HG02623 (cell line): Measurements from ENCODE around the gene MAST4.

Experiments used
- ATAC-seq: cut with Tn5 transposase; IDR thresholded peaks from one replicate; pipeline ENCODE4 v1.9.1; 2021; ENCODE audit warnings: moderate library complexity; ENCODE audit not compliant: unreplicated experiment

The MAST4 gene

DNA sequence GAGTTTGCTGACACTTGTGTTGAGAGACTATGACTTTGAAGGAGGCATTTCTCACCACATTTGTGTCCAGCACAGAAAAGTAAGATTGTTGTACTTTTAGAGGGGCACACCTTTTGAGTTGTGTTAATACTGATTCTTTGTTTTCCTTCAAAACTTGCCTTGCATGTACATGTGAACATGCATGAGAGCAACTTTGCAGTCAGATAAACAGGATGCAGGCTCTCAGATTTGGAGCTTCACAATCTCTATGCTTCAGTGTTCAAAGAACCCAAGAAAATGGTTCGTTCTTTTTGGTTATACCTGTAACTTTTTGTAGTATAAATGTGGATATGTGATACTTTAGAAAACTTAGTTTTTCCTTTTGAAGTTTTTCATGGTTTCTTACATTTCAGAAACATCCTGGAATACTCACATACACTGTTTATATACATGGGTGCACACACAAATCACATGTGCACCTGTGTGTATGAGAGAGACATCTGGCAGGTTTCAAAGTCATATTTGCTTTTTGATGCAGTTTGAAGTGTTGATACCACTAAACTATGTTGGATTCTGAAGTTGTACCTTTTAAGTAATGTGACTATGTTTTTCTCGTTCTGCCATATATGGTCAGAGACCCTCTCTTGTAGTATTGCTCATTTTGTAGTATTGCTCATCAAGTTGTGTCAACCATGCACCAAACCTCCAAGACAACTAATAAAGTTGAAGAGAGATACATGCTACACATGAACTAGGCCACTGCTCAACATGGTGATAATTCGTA is 409.7 kb downstream of the MAST4 start:
- no peak for ATAC-seq

DNA sequence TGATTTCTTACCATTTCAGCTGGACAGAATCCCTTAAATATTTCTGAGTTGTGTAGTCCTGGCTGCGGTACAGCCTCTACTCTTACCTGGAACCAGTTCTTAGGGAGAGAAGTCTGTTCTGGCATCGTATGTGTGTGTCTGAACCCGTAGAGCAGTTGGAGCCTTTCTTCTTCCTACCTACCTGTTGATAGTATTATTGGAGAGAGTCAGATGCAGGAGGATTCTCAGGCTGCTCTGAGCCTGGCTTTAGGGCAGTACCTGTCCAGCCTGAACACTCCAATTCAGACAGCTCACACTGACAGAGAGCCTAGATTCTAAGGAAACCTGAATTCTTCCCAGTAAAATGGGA is 410.3 kb downstream of the MAST4 start:
- ATAC-seq: no peak

DNA sequence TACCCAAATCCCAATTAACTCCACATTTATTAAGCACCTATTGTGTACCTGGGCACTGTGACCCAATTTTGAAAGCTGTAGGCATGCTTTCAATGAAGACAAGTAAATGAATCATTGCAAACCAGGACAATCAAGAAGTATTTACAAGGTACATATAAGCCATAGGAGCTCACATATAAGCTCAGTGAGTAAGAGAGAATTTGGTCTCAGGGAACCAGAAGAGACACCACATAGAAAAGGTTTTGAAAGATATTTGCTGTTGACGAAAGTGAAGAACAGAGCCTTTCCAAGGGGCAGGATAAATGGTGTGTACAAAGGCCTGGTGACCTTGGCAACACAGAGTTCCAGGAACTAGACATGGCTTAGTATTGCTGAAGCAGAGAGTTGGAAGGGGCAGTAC is 412.8 kb downstream of the MAST4 start:
- no peak for ATAC-seq

DNA sequence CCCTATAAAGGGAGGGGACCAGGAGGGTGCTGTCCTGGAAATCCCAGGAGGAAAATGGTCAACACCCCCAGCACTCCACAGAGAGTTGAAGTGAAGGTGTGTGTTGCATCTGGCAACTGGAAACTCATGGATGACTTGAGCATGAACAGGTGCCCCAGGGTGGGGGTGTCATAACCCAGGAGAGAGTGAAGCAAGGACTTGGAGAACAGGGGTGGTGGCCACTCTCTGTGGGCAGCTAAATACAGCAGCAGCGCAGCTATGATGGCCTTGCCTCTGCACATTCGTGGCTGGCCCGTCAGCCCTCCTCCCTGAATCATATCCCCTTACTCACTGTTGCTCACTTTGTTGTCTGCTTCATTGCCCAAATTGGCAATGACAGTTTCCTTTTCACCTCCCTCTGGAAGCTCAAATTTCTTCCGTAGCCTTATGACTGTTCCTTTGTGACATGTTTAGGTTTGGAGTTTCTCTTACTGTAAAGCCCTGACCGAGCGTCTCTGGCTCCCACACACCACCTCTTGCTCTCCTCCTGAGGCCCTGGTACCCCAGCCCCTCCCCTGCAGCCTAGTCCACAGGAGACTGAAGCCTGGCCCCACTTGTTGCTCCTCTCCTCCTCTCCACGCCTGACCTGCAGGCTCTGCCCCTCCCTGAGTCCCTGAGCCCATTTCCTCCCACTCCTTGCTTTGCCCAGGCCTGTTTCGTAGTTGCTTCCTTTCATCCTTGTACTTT is 414.7 kb downstream of the MAST4 start:
- ATAC-seq: no peak

DNA sequence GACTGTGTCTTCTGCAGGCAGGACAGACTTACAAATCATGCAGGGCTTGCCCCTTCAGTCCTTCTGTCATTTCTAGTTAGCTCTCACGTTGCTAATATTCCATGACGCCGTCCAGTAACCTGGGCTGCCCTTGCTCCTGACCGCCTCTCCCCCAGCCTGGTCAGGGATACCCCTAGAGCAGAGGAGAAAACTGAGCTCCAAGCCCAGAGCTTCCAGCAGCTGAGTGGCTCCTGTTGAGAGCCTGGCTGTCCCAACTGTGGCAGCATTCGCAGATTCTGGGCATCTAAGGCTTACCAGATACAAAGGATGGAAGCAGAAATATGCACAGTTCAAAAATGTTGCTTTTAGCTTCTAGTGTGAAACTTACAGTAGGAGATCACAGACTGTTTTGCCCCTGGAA is 415.2 kb downstream of the MAST4 start:
- ATAC-seq: no peak

DNA sequence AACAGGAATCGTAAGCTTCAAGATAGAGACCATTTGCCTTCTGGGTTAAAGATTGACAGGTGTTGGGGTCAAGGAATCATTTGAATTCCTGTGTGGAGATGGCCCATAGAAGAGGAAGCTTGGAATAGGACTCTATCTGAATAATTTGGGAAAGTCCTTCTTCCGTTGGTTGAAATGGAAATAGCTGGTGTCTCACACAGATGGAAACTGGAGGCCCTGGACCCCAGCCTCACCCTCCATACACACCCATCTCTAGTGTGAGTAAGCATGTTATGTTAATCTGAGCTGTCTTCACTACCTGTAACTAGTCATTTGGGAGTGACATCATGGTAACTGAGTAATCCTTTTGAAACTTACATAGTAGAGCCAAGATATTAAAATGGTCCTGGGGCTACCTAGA is 416.0 kb downstream of the MAST4 start:
- no peak for ATAC-seq

DNA sequence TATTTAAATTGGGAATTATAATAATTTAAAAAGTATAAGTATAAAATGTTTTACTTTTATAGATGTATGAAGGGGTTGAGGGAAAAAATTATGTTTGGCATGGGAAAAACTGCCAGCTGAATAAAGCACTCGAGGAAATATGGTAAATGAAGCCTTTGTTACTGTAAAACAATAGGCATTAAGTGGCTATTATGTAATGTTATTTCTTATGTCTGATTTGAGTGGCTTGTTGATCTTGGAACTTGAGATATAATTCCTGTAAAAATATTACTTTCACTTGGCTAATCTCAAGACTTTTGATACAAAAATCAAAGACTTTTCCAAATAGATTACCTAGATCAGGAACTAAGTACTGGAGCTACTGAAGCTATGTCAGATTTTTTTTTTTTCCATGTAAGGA is 417.5 kb downstream of the MAST4 start:
- ATAC-seq: no peak

DNA sequence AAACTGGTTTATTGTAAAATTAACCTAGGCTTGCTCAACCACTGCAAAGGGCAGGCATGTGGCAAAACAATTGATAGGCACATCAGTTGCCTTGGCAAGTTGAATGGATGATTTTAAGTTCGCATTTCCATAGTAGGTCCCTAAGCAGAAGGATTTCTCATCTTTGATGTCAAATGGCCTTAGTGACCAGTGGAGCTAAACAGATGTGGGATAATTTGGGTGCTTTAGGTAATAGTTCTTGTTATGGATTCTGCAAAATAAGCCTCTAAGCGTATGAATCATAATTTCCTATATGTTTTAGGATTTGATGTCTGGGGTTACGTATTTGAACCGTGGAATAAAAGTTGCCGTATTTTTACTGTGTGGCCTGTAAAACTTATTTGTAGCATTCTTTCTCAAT is 418.0 kb downstream of the MAST4 start:
- no peak for ATAC-seq

DNA sequence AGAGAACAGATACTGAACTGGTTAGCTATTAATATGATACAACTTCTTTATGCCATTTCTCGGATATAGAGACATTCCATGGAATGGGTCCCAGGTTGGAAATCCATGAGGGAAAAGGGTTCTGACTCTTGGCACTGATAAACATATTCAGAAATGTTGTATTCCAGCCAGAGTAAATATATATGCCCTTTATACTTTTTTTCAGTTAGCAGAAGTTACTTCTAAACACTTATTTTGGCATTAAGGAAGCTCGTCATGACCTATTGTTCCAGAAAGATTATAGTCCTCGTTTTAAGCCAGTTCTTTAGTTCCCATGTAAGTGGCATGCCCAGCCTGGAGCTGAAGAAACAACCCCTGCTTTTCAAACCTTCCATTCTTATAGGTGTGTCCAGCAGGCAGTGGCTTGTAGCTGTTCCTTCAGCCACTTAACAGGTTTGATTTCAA is 418.8 kb downstream of the MAST4 start:
- no peak for ATAC-seq

DNA sequence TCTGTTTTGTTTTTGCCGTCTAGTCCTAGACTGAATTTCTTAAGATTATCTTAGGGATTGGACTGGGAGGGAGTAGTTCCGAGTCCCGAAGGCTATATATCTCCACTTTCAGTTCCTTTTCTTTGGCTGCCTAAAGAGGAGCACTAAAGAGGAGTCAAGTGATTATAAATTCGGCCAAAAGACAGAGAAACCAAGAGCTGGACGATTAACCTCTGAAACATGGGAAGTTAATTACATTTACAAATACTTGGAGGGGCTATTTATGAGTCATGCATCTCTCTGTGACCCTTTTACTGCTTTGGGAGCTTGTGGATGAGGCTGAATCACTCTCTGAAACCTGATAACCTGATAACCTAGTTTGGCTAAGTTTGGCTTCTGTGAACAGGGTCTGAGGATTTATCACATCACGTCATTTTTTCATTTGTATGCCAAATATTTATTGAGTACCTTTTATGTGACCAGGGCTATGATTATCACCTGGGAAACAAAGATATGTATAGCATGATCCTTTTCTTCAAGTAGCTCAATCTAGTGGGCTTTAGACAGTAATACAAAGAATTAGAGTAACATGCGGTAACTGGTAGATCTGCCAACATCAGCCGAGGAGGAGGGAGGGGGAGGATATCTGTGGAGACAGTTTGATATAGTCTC is 419.5 kb downstream of the MAST4 start:
- ATAC-seq: no peak

DNA sequence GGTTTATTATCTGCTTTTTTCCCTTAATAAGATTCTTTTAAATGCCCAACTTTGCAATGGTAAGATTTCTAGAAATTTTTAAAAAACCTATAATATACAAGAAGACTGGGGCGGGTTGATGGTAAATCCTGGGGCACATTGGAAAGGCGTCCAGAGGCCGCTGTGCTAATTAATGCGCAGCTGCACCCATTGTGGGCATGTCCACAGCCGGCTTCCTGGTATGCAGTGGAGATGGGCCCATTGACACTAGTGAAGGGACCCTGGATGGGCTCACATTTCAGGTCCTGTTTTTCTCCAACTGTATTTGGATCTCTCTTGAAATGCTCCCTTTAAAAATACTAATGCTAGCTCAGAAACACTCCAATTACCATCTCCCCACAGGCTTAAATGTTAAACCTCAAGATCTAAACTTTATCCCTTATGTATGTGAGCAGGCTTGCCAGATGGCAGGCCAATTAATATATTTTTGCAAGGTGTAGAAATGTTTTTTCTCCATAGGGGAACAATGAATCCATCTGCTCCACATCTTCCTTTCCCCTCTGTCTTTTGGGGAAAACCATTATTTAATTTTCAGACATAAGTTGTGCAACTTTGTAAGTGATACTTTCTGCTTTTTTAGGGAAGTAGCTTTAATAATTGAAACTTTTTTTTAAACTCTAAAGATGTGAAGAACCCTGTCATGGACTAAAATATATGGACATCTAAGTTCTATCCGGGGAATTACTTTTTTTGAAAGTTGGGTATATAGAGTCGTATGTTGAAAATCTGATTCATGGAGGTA is 423.1 kb downstream of the MAST4 start:
- no peak for ATAC-seq

DNA sequence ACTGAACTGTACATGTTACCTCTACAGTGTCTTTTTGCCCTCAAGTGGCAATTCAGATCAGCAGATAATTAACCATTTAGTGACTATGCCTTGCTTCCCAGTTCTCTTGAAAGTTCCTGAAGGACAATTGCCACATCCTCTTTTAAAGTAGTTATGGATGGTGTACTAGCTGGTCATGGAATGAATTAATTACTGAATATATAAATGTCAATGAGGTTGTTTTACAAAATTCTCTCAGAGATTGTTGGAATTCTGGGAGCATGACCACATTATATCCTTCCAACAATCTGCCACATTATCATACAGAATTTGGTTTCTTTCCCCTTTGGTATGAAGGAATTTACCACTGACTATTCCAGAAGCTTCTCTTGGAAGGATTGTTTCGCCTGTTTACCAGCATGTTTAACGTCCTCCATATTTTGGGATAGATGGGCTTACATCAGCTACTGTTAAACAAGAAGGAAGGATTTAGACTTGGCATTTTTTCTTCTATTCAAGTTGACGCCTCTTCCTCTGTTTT is 424.0 kb downstream of the MAST4 start:
- ATAC-seq: no peak

DNA sequence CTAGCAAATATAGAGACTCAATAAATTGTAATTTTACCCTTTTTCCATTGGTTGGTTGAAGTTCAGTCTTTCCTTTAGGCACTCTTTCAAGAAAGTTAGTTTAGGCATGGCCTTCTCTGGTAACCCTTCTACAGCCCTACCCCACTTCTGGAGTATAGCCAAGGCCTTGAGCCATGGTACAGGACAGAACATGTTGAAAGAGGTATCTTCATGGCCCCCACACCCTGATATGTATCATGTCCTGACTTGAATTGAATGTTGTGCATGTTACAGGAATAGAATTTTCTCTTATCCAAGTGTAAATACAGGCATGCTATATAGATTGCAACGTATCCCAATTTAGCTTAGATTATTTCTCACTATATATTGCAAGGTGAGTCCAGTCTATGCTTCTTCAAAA is 424.8 kb downstream of the MAST4 start:
- ATAC-seq: no peak

DNA sequence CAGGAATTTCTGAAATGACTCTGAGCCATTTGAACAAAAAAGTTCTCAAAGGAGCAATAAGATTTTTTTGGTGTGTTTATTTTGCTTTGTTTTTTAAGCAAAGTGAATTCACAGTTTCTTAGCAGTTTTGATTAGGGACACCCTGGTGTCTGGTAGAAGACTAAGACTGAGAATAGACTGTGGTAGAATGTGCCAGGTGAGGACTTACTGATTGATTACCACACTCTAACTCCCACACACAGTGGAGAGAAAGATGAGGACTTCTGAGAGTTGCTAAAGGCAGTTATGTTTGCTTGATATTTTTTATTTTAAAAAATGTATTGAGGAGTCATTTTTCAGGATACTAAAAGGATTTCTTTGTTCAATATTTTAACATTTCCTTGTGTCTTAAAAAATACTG is 425.3 kb downstream of the MAST4 start:
- ATAC-seq: no peak

DNA sequence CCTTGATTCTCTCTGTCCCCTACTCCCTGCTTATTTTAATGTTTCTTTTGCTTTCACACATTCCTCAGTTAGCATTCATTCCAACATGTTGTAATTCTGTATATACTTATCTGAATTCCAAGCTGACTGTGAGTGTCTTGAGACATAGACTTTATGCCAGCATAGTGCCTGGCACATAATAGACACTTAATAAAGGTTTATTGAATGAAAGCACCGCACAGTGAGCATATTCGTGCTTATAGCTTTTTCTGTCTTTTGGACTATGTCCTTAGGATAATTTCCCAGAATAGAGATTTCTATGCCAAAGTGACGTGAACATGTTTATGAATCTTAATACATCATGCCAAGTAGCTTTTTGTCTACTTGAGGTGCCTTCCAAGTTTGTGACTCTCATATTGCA is 425.8 kb downstream of the MAST4 start:
- no peak for ATAC-seq

DNA sequence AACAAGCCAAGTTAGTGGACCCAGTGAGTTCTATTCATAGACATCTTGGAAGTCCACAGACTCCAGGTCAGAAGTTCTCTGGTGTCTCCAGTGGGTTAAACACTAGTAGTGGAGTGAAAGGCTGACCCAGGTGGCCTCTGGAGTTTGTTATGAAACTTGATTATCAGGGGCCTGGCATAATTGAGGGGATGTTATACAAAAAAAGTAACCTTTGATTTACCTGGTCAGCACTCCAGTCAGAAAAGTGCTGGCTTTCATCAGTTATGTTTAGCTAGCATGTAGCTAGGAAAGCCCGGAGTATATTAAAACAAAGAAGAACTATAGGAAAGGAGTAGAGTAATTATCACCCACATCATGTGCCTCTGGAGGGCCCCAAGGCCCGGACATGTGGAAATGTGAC is 429.3 kb downstream of the MAST4 start:
- ATAC-seq: no peak

DNA sequence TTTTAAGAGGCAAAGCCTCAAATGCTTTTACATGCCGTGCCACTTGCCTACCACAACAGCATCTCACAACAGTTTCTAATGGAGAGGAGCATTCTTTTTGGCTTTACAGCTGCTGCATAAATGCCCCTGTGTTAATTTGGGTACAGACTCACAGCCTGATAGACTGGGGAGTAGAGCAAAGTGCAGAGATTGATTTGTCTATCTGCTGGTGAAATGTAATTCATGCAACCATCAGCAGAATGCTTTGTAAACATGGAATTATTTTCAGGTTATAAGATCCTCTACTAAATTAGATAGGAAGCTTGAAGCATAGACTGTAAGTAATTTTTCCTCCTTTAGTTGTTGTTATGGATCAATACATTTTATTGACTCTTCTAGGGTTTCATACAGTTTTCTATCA is 430.1 kb downstream of the MAST4 start:
- no peak for ATAC-seq

DNA sequence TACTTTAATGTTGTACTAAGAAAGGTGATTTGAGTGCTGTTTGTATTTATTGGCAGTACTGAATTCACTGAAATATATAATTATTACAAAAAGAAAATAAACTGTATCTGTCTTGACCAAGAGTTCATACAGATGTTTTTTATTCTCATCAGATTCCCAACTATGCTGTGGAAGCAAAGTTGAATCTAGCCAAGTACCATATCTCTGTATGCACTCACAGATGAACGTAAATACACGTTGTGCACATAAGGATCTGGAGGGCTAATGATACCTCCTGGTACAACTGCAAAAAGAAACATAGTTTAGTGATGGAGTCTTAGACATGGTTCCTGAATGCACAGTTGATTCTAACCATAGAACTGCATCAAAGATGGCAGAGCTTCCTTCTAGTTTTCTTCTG is 431.0 kb downstream of the MAST4 start:
- no peak for ATAC-seq

DNA sequence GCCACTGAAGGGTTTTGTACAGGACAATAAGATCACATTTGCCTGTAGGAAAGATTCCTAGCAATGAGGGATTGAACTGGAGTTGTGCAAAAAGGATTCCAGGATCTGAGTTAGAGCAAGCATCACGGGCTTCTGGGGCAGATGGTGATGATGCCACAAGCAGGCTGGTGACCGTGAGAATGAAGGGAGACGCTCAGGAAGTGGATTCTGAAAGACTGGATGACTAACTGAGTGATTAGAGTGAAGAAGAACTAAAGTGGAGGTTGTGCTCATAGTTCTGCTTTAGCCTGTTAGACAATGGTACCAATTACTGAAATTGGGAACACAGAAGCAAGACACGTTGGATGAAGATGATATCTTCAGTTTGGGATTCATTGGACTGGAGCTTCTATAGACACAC is 432.2 kb downstream of the MAST4 start:
- ATAC-seq: no peak

DNA sequence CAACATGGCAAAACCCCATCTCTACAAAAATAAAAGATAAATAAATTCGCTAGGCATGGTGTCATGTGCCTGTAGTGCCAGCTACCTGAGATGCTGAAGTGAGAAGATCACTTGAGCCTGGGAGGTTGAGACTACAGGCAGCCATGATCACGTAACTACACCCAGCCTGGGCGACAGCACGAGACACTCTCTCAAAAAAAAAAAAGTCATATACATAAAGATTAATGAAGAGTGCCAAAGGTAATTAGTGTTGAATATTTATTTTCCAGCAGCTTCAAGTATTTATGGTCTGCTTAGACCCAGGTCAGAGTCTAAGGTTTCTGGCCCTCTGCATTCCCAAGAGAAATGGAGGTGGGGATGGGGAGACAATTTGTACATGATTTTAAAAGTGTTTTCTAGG is 432.7 kb downstream of the MAST4 start:
- no peak for ATAC-seq

DNA sequence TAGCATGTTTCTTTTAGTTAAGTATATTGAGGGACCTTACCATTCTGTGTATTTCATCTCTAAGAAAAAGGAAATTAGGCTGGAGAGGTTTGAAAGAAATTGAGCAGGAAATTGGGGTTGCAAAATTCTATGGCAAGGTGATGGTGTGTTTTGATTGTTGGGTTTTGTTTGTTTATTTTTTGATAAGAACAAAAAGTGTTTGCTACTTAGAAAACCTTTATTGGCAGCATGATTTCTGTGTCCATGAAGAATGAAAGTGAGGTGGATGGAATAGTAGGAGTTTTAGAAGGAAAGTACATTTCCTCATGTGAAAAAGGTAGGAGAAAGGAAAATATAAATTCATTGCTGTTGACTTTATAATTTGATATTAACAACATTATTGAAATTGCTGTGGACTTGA is 433.3 kb downstream of the MAST4 start:
- no peak for ATAC-seq
